ENCODE measurements around the gene USP48.
A peak's percentile ranks its signal among the peaks of the same experiment; 100 is the strongest.

The USP48 gene

DNA sequence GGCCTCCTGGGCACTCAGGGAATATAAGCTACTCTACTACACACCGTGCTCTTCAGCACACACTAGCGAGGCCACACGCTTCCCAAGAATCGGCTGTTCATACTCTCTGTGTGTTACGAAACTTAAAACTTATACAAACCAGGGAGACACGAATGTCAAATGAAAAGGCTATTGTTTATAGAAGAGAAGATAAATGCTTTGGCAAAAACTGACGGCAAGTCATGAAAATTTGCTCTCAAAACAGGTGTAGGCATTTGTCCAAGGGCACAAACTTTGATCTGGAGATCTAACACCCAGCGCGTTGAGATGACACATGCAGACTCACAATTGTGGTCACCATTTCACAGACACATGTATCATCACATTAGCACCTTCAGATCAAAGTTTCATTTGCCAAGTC, 46.1 kb downstream of the USP48 start:
- DNase-seq, result no peak

DNA sequence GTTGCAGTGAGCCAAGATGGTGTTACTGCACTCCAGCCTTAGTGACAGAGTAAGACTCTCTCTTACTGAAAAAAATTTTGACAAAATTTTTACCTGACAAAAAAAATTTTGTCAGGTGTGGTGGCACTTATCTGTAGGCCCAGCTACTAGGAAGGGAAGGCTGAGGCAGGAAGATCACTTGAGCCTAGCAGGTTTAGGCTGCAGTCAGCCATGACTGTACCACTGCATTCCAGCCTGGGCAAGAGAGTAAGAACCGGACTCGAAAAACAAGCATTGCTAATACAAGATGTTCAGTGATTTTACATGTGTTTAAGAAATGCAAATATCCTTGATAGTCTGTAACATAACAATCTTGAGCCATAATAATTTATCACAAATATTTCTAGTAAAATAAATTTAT, 46.9 kb downstream of the USP48 start:
- no peak for DNase-seq

DNA sequence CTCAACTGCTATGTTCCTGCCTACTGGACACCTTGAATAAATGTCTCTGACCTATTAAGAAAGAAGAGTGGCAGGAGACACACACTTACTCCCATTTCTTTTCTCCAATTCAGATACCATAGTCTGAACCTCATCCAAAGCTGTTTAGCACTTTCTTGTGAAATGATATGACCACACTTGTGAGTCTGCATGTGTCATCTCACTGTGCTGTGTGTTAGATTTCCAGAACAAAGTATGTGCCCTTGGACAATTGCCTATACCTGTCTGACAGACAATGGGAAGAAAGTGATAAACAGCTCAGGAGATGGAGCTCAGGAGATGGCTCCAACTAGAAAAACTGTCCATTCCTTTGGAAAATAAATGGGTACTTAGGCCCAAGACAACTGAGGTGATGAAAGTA, 48.4 kb downstream of the USP48 start:
- DNase-seq, result no peak

DNA sequence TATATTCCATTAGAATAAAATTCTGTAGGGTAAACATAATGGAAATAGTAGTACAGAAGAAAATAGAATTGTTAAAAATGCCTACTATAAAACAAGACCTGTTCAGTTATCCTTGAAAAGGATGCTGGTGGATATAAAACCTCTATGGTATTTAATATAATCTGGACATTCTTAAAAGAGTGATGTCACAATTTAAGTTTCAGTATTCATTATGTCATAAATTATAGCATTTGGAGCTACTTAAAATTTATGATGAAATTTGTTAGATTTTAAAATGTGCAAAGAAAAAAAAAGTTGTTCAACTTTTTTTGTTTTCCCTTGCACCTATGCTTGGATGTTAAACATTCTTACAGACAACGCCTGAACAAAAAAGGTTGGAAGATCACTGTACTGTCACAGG, 50.3 kb downstream of the USP48 start:
- no peak for DNase-seq

DNA sequence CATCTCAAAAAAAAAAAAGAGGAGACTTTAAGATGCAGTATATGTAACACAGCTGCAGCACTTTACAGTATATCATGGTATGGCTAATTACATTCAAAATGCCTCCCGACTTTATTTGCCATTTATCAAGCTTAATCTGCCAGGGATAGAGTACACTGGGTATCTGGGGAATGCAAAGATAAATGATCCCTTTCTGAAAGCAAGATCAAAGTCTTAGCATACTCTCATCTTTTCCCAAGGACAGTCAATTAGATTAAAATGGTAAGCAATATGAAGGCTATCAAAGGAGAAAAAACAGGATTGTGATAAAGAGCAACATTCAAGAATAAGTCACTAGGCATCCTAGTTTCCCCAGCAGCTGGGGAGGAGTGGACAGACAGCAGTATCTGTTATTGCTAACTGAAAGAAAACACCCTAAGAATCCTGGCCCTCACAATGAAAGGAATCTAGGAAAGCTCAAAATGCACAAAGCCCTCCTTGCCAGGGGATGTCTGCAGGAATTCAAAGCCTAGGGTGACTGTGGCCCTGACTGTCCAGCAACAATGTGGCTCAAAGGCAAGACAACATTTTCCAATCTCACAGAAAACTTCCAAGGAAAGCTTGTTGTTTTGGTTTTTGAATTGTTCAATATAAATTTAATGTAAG, 57.1 kb downstream of the USP48 start:
- DNase-seq, result no peak

DNA sequence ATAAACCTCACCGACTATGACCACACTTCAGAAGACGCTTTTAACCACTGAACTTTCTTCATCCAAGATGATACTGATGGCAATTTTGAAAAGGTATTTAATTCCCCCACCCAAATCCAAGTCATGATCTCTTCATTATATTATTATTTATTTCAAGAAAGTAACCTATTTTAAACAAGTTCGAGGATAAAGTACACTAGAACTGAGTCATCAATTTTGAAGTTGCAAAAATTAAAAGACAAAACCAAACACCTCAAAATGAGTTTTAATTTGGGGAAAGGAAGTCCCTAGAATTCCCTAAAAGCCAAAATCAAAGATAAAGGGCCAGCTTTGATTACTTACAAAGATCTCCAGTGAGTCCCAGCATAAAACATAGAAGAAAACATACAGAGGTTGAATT, 58.4 kb downstream of the USP48 start:
- DNase-seq, result no peak

DNA sequence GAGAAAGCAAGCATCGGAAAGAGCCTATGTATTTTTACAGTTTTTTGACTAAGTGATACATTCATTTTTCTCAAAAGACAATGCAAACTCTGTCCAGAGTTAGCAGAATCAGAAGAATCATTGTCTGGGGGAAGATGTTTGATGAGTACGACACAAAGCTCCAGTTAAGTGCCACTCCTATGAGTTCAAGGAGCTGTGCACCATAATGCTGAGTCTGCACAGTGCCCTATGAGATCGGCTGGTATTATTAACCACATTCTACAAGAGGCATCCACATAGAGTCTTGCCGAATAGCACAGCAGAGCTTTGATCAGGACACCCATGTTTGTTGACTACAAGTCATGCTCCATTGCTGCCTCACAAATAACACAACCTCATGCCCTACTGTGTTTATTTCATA, 58.9 kb downstream of the USP48 start:
- no peak for DNase-seq

DNA sequence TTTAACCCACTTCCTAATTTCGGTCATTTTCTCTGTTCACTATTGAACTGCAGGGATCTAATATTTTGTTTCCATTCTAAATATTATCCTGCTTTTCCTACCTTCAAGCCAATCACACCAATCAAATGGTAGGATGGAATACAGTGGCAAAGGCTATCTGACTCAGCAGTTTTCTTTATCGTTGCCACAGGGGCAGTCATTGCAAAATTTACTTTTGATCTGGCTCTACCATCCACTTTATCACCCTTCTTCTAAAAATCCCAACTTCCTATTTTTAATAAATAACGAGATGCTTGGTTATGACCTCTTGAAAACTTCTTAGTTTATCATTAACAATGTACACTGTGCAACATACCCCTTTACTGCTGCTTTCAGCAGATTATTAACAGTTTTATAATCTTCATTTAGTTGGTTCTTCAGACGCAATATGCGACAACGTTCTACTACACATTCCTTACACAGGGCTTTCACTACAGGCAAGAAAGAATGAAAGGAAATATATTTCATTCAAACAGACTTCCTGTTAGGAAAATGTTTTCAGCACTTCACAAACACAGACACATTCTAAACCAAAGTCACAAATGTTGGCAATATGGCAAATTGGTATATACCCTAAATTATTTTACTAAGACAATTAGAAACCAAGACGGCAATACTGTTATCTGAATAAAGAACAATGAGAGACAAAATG, 61.5 kb downstream of the USP48 start:
- no peak for DNase-seq

DNA sequence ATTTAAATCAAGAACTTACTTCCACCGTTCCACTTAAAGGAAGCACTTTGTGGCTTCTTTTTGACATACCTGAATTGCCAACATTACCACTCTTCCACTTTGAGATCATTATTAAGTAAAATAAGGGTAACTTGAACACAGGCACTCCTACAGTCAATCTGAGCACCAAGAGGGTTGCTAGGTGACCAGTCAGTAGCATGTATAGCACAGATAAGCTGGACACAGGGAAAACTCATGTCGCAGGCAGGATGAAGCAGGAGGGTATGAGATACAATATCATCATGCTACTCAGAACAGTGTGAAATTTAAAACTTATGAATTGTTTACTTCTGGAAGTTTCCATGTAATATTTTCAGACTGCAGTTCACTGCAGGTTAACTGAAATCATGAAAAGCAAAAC, 66.8 kb downstream of the USP48 start:
- no peak for DNase-seq

DNA sequence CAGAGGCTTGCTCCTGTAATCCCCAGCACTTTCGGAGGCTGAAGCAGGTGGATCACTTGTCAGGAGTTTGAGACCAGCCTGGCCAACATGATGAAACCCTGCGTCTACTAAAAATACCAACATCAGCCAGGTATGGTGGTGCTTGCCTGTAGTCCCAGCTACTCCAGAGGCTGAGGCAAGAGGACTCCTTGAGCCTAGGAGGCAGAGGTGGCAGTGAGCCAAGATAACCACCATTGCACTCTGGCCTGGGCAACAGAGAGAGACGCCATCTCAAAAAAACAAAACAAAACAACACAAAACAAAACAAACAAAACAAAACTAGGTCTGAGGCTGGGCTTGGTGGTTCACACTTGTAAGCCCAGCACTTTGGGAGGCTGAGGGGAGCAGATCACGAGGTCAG, 75.1 kb downstream of the USP48 start:
- no peak for DNase-seq

DNA sequence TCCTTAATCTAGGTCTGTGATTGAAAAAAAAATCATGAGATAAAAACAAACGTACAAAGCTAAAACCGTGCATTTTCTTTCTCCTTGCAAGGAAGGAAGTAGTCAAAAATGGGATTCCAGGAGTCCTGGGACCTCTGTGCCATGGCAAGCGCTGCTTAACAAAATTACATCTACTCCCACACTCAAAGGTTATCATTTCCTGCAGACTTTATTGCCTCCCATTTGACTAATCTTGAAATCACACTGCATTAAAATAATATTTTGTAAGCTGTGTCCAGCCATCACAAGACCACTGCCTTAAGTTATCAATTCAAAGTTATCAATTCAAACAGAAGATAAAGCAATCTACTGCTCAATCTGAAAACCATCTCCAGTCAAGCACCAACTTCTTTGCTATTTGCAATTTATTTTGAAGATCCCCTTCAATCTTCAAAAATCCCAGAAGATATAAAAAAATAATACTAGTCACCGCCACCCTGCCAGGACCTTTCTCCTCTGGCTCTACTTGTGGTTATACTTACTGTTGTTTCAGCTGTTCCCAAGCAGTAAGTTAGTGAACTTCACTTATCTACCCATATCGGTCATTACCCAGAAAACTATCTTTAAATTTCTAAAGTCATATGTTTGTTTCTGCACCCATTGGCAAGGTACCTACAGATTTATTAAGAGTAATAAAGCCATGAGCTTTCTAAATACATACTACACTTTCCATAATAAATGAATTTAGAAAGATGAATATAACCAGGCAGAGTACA, 75.7 kb downstream of the USP48 start:
- DNase-seq, result no peak

DNA sequence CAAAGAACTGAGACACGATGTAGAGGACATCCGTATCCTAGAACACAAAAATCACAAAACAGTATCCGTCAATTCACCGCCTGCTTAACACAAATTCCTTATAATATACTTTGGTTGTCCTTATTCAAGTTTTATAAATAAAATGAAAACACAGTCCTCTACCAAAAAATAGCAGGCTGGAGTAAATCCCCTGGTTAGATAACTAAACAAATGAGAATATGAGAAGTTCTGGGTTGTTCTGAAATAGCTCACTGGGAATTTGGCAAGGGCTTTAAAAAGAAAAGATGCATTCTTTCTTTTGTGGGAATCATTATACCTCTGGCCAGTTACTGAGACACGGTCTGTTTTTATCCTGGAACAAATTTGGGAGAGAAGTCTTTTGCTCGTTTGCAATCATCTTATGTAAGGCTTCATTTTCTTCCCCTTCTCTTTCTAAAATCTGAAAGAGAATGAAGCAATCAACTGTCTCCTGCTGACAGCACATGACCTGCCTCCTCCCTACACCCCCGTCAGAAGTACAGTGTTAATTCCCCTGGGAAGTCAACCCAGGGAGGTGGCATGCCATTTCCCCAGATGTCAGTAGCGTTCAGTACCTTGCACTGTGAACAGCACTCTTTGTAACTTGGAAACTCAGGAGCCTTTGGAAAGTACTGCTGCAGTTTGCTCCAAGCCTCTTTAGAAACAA, 76.7 kb downstream of the USP48 start:
- no peak for DNase-seq

DNA sequence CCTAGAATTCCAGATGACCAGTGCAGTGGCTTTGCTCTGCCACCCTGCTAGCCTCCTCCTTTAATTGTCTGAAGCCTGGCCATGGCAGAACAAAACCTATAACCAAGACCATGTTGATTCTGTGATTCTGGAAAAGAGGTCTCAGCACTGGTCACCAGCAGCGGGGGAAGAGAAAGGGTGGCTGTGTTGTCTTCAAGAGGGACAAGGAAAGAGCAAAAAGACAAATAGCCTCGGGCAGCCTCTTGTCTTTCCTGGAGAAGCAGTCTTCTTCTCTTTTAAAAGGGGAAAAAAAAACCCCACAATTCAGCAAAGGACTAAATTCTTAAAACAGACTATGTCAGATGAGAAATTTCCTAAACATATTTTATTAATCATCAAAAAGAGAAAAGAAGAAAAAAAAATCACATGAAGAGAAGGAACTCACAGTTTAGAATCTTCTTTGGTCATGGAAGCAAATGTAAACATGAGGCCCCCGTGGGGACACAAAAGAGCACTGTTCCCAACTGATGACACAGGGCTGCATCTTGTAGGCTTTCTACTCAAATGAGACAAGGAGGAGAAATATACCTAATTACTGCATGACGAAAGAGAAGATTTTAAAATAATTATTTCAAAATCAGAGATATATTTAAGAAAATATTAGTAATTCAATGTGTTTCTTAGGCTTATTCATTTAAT, 77.5 kb downstream of the USP48 start:
- no peak for DNase-seq

DNA sequence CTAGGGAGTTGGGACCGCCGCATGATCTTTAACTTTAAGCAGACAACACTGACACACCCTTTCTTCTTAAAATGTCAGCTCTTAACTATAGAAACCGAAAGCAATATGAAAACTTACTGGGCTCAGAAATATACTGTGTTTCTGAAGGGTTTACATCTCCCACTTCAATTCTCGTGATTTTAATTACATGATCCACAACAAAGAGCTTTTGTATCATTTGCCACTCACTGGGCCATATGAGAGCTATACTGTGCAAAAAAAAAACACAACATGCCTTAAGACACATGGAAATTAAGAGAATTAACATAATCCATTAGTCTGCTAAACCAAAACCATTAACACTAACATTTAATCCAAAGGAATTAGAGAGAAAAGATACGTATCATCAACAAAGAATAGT, 78.8 kb downstream of the USP48 start:
- DNase-seq, result no peak

DNA sequence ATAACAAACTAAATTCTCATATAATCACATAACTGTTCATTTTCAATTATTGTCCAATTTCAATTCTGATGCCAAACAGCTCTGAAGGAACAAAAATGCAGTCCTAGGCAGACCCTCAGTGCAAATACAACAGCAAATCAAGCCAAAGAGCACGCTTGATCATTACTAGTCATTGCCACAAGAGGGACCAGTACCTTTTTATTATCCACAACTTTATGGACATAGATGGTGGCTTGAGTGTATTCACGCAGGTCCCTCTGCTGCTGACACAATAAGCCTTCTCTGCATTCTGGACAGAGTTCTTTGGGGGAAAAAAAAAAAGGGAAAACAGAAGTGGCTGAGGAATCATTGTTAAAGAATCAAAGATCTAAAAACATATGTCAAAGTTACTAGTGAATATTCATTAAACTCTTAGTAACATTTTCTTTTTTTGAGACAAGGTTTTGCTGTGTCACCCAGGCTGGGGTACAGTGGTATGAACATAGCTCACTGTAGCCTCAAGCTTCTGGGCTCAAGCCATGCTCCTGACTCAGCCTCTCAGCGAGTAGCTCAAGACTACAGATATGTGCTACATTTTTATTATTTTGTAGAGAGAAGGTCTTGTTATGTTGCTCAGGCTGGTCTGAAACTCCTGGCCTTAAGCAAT, 79.5 kb downstream of the USP48 start:
- peak; percentile 3 for DNase-seq

DNA sequence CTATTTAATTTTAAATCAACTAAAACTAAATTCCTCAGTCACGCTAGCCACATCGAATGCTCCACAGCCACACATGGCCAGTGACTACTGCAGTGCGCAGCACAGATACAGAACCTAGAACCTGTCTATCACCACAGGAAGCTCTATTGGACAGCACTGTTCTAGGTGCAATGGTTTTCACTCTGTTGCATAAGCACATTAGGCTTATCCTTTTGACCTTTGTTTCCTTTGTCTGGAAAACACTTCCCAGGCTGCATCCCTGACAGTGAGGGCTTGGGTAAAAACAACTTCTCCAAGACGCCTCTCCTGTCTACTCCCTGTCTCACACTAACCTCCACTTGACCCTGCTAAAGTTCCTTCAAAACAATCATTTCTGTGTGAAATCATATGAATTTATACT, 80.2 kb downstream of the USP48 start:
- DNase-seq, result no peak

DNA sequence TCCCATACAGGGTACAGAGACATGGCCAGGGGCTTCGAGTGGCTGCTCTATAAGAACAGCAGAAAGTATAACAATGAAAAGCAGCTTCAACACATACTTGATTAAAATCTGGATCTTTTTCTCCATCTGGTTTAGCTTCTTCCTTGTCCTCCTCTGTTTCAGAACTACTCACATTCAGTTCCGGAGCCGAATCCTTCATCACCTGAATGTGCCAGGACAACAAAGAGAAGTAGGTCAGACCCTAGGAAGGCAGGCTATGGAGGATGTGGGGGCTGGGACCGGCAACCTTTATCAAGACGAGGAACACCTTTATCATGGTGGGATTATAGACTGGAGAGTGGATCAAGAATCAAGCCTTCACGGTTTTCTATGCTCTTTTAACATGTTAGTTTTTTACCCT, 81.5 kb downstream of the USP48 start:
- no peak for DNase-seq

DNA sequence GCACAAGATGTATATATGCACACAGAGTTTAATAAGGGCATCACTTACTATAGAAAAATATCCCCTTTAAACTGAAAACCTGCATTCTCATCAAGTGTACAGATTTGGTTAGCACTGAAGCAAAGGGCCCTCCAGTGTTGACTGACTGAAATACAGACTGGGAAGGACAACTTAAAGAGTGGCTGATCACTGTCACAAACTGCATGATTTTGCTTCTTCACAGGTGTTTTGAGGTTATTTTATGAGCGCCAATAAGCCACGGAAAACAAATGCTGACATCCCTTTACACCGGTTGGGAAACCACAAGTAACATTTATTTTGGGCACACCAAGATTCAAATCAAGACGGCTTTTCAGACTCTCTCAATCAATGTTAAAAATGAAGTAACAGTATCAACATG, 82.9 kb downstream of the USP48 start:
- DNase-seq, result no peak

DNA sequence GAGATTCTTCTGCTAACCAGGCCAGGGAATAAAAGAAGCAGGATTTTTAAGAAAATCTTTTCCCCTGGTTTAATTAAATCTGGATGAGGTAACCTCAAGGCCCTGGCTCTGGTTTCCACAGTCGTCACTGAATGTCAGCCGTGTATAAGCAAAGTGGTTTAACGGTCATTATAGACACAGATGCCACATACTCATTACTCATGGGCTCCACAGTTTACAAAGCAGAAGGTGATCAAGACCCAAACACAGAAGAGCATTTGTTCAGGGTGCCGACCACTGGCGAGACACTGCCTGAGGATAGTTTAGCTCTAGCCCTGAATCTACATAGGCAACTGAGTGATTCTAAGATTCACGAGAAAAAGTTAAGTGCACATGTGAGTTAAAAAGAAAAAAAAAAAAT, 86.0 kb downstream of the USP48 start:
- no peak for DNase-seq

DNA sequence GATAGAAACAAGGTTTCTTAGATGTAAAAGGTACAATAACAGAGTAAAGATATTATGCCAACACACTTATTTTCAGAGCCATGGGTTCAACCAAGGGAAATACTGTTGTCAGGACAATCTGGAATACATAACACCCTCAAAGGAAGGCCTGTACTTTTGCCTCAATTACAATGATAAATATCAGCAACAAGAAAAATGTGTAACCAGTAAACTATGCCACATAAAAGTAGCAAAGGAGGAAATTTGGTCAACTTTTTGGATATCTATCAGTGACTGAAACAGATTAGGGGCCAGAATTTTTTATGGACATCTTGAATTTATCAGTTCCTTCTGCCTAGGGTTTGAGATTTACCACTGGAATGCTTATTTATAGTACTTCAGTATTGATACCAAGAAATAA, 89.2 kb downstream of the USP48 start:
- DNase-seq, result no peak

DNA sequence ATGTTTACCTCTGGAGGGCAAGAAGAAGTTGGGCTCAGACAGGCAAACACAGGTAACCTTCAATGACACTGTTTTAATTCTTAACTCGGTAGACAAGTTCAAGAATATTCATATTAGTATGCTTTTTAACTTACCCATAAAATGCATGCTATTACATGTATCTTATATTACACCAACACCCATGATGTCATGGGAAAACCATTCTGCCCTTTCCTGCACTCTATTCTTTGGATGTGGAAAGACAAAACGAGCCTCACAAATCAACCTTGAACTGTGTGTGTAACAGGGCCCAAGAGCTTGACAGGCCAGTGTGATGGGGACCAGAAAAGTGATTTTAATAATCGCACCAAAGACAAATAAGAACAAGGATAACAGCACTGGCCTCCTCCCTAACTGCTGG, 91.2 kb downstream of the USP48 start:
- DNase-seq, result no peak

DNA sequence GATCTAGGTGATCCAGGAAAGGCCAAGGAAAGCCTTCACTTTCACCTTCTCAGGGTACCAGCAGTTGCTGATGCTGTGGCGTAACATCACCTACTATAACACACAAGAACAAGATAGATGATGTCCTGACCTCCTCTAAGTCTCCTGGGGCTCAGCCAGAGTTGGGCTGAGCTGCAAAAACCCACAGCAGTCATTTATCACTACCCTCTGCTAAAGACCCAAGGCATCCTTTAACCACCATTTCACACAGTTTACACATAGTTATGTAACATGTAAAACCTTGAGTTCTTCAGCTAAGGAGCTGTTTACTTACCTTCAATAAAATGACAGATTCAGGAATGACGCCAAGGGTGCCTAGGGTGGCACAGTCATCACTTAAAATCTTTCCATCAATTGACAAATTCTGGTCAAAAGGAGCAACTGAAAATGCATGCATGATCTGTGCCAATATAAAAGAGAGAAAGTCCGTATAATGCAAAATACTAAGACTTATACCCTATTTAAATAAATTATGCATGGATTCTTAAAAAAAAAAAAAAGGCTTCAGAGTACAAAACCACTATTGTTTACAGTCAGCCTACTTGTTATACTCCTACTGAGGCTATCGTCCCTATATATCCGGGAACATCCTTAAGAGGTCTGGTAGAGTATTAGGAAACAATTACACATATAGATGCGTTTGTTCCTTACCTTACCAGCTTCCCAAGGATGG, 93.1 kb downstream of the USP48 start:
- no peak for DNase-seq
